ENCODE data around the gene RBM43.
"Not testable (repeated sequence)": the region's sequence is repeated elsewhere in the genome, so short reads cannot be mapped to it uniquely, and the experiment has no call there.

The RBM43 gene

GRCh38 chr2:151261231-151261976, at the start of gene RBM43:
Gene RBM43 (minus strand): TSS chr2:151261863. CDS start chr2:151261727, 136 bp downstream.
- DNase-seq (ENCODE audit: low spot score): peak; percentile 90

DNA sequence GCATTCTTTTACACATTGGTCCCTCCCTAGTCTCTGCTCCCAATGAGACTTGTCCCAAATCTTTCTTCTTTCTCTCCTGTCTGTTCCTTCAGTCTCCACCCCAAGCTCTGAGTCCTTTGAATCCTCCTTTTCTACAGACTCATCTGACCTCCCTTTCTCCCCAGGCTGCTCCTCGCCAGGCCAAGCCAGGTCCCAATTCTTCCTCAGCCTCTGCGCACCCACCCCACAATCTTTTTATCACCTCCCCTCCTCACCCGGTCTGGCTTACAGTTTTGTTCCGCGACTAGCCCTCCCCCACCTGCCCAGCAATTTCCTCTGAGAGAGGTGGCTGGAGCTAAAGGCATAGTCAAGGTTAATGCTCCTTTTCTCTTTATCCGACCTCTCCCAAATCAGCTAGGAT, 48.6 kb upstream of the RBM43 start:
- not testable (repeated sequence) for DNase-seq (ENCODE audit: low spot score)

GRCh38 chr2:151306621-151307020, 45.0 kb upstream of the RBM43 start:
- DNase-seq (ENCODE audit: low spot score): no peak

DNA sequence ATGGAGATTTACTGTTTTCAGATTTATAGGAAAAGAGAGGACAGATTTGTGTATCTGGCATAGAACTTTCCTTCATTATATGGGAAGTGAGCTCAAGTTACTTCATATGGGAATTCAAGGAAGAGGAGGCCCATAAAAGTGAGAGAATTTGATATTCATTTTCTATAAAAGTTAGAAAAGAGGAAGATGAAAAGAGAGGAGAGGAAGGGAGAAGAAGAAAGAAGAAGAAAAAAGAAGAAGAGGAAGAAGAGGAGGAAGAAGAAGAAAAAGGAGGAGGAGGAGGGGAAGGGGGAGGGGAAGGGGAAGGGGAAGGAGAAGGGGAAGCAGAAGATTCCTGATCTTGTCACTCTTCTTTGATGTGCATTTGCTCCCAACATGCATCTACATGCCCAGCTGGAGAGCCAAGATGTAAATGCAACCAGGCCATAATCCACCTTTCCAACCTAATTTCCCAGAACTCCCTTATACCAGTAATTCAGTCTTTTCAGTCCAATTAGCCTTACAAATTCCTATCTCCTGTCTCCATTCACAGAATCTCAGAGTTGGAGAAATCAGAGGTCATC, 43.5 kb upstream of the RBM43 start:
- DNase-seq (ENCODE audit: low spot score): no peak

GRCh38 chr2:151302879-151303278, 41.2 kb upstream of the RBM43 start:
- peak; percentile 69 for DNase-seq (ENCODE audit: low spot score)

DNA sequence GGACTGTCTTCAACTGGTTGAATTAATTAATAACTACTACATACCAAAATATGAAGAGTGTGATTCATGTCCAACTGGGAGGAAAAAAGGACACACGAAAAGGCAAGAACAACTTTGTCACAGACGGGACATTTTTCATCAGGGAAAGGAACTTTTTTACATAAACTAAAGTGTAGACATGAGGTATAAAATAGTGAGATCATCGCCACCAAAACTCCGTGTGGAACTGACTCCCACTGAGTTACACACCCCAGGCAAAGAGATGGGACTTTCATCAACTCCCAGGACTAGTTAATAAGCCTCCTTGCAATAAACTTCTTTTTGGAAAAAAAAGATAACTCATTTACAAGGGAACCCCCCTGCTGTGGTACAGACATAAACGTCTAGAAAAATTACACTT, 40.7 kb upstream of the RBM43 start:
- DNase-seq (ENCODE audit: low spot score): peak; percentile 45

DNA sequence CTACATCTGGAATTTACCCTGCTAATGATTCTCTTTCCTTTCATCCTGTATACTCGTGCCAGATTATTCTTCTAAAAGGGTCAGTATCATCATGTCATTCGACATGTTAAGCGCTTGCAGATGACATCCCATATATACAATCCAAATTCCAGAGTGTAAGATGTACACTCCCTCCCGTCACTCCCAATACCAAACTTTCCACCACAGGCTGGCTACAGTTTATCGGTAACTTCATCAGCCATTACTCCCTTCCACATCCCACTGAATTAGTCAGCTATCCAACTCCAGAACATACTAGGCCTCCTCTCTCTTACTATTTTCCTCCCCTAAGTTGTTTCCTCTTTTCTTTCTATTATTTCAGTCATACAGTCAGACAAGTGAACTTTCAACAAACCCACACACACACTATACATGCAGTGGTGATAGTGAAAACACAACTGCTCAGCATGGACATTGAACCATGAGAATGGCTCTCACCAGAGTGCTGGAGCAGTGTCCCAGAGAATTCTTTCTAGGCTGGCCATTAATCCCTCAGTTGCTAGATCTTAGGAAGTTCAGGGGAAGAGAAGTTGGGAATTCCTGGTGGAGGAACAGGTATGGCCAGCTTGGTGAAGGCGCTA, 38.4 kb upstream of the RBM43 start:
- DNase-seq (ENCODE audit: low spot score): no peak

- DNase-seq (ENCODE audit: low spot score): no peak
Measured at GRCh38 chr2:151297882-151298281, 36.2 kb upstream of the RBM43 start.

- not testable (repeated sequence) for DNase-seq (ENCODE audit: low spot score)
Measured at GRCh38 chr2:151295926-151296325, 34.3 kb upstream of the RBM43 start.

- DNase-seq (ENCODE audit: low spot score): no peak
Measured at GRCh38 chr2:151292546-151292945, 30.9 kb upstream of the RBM43 start.

DNA sequence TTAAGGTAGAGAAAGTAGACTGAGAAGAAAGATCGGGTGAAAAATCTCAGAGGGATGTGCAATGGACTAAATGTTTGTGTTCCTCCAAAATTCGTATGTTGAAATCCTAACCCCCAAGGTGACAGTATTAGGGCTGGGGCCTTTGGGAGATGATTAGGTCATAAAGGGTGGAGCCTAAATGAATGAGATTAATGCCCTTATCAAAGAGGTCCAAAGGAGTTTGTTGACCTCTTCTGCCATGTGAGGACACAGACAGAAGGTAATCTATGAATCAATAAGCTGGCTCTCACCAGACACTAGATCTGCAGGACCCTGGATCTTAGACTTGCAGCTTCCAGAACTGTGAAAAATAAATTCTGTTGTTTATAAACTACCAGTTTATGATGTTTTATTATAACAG, 30.5 kb upstream of the RBM43 start:
- no peak for DNase-seq (ENCODE audit: low spot score)

GRCh38 chr2:151291224-151291623, 29.6 kb upstream of the RBM43 start:
- no peak for DNase-seq (ENCODE audit: low spot score)

DNA sequence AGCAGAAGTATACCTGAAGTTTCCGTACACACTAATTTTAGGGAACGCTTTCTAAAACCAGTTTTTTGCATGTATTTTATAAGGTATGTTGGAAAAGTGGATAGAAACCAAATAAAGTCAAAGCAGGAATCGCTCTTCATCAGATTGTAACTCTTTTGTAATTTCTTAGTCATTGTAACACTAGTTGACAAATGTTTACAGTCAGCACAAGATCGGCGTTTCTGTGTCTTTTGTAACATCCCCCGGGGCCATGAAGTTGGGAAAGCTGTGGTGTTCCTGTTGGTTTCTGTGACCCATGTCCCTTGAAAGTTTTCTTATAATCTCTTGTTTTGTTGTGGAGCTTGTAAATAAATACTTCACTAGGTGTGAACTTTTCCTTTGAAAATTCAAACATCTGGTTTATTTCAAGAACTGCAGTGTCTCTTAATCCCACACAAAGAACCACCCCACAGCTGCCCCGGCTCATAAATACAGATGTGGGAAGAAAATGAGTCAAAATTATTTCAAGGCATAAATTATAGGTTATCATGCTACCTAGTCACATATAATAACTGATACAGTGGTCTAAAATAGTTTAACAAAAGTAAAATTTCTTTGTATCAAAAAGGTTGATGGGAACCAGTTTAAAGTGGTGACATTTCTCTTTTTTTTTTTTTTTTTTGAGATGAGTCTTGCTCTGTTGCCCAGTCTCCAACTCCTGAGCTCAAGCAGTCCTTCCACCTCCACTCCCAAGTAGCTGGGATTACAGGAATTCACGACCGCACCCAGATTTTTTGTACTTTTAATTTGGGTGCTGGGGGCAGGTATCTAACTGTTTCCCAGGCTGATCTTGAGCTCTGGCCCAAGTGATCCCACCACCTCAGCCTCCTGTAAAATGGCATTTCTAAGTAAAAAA, 28.6 kb upstream of the RBM43 start:
- DNase-seq (ENCODE audit: low spot score): no peak

DNA sequence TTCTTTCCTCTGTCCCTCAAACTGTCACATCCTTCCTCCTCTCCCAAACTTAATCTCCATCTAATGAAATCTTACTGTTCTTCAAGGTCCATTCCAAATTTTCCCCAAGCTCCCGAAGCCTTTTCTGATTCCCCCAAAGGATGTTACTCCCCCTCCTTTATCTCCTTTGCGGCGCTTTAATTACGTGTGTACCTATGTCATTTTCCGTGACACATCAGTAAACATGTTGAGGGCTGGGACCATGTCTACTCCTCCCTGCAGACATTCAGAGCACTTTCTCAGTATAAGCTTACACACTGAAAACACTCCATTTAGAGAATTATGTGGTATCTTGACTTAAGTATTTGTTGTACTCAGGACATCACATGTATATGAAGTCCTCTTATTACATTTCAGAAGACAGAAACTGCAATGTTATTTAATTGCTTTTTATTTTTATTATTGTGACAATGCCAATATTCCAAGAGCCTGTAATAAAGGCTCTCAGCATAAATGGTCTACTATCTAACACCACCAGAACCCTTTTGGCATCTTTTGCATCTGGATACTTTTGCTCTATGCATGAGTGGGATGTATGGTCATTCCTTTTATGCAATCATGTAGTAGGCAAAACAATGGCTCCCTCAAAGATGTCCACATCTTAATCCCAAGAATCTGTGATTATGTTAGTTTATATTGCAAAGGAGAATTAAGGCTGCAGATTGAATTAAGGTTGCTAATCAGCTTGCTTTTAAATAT, 26.0 kb upstream of the RBM43 start:
- no peak for DNase-seq (ENCODE audit: low spot score)

DNA sequence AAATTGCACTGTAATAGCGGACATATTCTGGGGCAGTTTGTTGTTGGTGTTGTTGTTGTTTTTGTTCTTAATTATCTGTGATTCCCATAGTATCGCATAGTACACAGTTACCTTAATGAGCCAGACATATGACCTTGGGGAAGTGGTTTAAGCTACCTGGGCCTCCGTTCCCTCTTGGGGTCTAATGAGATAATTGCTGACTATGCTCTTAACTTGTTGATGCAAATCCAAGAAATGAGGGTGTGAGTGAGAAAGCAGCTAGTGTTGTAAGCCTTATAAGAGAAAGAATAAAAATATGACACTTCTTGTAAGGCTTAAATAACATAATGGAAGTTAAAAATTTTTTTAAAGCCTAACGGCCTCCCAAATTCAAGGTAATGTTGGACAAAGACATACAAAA, 20.7 kb upstream of the RBM43 start:
- DNase-seq (ENCODE audit: low spot score): no peak

DNA sequence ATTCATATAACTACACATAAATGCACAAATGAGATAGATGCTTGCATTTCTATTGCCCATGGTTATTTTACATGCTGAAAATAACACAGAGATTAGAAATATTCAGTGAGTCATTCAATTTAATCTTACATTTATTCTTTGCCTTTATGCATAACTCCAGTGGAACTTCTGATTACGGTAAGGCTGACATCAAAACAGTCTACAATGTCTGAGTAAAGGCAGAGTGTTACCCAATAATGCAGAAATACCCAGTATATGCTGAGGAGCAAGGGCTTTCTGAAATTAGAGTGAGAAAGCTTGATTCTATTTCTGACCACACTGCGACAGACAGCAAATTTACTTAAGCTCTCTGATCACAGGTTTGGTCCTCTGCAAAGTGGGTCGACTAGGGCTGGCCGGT, 18.6 kb upstream of the RBM43 start:
- no peak for DNase-seq (ENCODE audit: low spot score)

GRCh38 chr2:151278487-151278886, 16.8 kb upstream of the RBM43 start:
- DNase-seq (ENCODE audit: low spot score): no peak

GRCh38 chr2:151277067-151277466, 15.4 kb upstream of the RBM43 start:
- no peak for DNase-seq (ENCODE audit: low spot score)

- DNase-seq (ENCODE audit: low spot score): no peak
Measured at GRCh38 chr2:151275291-151275690, 13.6 kb upstream of the RBM43 start.

GRCh38 chr2:151271824-151272223, 10.2 kb upstream of the RBM43 start:
- no peak for DNase-seq (ENCODE audit: low spot score)

DNA sequence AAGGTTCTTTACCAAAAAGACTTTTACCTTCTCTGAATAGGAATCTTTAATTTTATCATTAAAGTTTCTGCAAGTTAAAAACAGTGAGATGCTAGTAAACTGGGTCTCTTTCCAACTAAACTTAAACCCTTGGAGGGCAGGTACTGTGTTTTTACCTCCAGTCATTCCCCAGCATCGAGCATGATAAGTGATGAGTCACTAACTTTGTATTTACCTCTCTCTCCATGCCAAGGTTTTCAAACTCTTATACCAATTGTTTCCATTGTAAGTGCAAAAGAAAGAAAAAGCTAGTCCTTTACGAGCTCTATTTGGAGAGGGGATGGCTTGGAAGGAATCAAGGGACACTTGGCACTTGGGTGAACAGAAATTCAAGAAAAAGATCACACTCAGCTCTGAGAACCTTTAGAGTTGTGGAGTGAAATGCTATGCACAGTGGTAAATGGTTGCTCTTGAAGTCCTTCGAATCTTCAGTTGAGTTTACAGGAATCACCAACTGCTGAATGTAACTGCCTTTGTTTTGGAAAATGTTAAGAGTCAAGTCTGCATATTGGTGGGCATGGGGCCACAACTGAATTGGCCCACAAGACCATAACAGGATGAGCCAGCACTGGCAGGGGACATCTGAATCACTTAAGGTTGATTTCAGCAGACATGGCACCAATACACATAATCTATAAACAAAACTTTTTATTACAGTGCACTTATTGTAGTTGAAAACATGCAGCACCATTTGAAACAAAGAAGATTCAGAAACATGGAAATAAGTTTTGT, 8.3 kb upstream of the RBM43 start:
- DNase-seq (ENCODE audit: low spot score): peak; percentile 27
